GM18520 (cell line): ENCODE results near the gene TRA2A.
"Not testable (repeated sequence)": the region's sequence is repeated elsewhere in the genome, so short reads cannot be mapped to it uniquely, and the experiment has no call there.

ENCODE experiments used
- ATAC-seq: cut with Tn5 transposase; IDR thresholded peaks from one replicate; pipeline ENCODE4 v1.9.1; 2021; ENCODE audit not compliant: unreplicated experiment

TRA2A gene

DNA sequence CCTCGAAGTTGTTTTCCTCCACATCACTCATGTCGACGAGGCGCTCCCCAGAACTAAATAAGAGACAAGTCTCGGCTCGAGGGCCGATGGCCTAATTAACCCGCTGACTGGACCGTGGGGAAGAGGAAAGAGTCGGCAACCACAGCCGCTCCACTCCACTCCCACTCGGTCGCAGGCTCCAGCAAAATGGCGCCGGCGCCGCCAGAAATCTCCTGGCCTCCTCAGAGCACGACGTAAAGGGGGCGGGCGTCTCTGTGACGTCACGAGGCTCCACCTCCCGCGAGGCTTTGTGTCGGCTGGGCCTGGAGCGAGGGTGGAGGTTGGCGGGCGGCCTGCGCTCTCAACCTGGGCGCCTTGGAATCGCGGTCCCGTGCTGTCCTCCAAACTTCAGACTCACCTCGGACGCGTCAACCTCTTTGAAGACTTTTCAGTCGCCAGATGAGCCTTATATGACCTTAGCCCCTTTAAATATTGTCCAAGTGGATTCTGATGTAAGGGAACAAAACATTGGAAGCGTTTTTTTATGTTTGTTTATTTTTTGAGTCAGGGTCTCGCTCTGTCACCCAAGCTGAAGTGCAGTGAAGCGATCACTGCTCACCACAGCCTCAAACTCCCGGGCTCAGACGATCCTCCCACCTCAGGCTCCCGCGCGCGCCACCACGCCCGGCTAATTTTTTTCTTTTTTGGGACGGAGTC is at the start of gene TRA2A:
TRA2A (minus strand) TSS at position 188 of the 696 bp plus-strand sequence; CDS start at position 31, 157 bp downstream.
- ATAC-seq, result peak; percentile 86

DNA sequence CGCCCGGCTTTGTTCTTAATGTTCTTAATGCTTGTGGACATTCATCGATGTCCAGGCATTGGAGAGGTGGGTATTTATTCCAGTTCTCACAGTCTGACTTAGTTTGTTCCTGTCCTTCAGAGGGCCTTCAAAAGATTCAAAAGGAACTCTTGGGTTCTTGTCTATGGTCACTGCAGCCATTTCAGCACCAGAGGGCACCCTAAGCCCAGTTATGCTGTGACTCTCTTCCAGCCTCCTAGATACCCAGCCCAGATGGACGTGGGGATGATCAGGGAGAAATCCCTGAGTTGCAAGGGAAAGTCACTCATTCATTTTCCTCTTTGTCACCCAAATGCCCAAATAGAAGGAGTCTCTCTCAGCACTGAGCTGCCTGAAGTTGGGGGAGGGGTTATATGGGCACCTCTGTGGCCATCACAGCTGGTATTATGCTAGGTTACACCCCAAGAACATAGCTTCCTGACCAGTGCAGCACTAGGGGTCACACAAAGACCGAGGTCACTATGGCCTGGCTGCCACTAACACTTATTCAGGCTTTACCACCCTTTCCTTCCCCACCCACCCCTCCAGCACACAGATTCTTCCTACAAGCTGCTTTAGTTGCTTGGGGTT is 38.9 kb upstream of the TRA2A start:
- no peak for ATAC-seq

GRCh38 chr7:23558303-23558702 is 26.5 kb upstream of the TRA2A start:
- no peak for ATAC-seq

GRCh38 chr7:23547662-23548061 is 15.9 kb upstream of the TRA2A start:
- no peak for ATAC-seq

DNA sequence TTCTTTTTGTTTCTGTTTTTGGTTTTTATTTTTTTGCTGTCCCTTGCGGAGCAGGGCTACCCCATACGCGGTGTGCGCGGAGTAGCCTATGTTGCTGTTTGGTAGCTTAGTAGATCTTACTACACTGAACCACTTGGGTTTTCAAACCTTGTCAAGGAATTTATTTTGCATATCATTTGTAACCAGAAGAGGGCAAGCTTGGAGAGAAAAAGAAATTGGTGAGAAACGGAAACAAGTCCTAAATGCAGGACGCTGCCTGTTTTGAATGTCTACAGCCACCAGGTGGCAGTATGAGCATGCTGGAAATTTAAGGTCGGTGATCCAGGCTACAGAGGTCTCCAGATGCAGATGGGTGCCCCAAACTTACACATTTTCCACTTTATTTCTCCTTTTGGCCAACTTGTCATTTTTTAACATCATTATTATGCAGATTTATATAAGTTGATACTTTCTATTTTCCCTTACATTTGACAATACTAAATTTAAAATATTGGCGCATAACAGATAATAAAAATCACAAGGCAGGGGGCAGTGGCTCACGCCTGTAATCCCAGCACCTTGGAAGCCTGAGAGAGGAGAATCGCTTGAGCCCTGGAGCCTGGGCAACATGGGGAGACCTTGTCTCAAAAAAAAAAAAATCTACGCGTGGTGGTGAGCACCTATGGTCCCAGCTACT is 15.3 kb upstream of the TRA2A start:
- ATAC-seq, result peak; percentile 43

- ATAC-seq, result no peak
These were observed 13.7 kb upstream of the TRA2A start for GRCh38 chr7:23545493-23545892.

- no peak for ATAC-seq
These were observed 13.2 kb upstream of the TRA2A start for GRCh38 chr7:23544913-23545354.

DNA sequence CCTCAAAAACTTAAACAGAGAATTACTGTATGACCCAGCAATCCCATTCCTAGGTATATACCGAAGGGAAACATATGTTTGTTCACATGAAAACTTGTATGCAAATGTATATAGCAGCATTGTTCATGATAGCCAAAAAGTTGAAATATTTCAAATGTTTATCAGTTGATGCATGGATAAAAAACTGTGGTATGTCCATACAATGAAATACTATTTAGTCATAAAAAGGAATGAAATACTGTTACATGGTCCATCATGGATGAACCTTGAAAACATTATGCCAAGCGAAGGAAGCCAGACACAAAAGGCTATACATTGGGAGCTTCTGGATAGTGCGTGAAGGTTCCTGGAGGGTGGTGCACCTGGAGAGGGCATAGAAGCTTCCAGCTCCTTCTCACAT is 11.0 kb upstream of the TRA2A start:
- no peak for ATAC-seq

GRCh38 chr7:23539494-23539907 is 7.7 kb upstream of the TRA2A start:
- no peak for ATAC-seq

GRCh38 chr7:23538301-23538700 is 6.5 kb upstream of the TRA2A start:
- no peak for ATAC-seq

GRCh38 chr7:23533238-23533604 is 1.4 kb upstream of the TRA2A start:
- ATAC-seq, result no peak

GRCh38 chr7:23532490-23533237 is 883 bp upstream of the TRA2A start:
- ATAC-seq, result no peak

DNA sequence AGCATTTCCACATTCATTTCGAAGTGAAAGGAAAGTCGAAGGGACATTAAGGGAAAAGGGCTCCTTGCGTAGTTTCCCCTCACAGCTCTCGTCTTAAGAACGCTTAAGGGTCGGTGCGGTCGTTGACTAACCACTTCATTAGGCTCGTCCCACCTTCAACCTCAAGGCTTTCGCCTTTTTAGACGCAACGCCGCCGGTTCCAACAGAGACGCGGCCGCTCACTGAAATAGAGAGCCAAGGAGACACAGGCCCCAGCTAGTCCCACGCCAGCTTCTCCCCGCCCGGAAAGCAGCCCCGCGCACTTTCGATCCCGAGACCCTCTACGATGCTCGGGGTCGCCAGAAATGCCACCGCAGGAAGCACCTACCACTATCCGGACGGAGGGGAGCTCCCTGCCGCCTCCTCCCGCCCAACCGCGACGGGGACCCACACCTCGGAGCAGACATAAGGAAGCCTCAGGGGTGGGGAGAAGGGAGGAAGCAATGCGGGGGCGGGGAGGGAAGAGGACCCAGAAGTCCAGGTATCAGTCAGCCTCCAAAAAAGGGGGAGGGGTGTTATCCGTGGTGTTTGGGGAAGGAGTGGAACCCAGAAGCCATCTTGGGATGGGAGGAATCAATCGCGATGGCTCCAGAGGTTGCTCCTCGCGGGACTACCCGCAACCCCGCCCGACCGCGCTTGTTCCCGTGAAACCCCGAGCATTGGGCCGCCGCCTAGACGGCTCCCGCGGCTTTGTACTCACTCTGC is 559 bp downstream of the TRA2A start:
- ATAC-seq, result peak; percentile 4

GRCh38 chr7:23530405-23530804 is 1.4 kb downstream of the TRA2A start:
- ATAC-seq, result peak; percentile 32

DNA sequence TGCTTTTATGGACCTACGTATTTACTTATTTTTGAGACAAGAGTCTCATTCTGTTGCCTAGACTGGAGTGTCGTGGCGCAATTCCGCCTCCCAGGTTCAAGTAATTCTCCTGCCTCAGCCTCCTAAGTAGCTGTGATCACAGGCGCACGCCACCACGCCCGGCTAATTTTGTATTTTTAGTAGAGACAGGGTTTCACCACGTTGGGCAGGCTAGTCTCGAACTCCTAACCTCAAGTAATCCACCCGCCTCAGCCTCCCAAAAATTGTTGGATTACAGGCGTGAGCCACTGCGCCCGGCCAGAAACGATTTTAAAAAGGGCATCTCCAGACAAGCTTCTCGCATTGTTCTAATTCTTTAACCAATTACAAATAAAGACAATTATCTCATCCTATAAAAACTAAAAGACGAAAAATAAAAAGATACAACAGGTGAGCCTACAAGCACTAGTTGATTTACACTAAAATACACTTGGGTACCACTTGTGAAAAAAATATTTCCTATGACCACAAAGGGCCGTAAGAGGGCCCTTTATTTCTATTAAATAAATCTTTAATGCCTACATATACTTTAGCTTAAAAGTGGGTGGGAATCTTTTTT is 2.4 kb downstream of the TRA2A start:
- no peak for ATAC-seq

GRCh38 chr7:23525611-23526010 is 6.2 kb downstream of the TRA2A start:
- not testable (repeated sequence) for ATAC-seq

DNA sequence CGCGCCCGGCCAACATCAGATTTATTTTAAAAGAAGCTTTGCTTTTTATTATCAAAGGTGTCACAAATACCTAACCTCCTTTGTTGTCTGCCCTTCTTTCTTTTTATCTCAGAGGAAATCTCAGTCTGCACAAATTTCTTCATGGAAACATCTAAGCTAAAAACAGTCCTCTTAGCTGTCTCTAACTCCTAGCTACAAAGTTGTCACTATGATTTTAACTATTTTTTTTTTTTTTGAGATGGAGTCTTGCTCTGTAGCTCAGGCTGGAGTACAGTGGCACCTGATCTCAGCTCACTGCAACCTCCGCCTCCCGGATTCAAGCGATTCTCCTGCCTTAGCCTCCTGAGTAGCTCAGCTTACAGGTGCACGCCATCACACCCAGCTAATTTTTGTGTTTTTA is 7.3 kb downstream of the TRA2A start:
- no peak for ATAC-seq

DNA sequence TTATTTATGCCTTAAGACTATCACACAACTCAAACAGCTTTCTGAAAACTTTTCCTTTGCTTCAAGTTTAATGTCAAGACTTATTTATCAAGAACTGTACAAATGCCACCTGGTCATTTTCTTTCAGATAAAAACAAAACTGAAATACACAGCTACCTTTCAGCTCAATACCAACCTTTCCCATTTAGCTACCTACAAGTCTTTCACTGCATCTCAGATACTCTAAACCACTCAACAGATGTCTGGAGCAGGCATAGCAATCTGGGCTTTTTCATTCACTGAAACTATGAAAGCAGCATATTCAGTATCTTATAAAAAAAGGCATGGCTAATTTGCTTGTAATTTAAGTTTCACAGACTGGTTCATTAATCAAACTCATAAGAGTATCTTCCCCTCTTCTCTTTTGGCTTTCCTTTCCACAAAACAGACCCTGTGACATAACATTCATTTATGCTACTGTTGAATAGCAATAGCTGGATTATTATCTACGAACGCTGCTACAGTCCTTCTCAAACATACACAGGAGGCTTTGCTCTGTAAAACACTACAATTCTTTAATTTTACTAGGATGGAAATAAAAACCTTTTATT is 8.2 kb downstream of the TRA2A start:
- no peak for ATAC-seq

- no peak for ATAC-seq
These were observed 11.2 kb downstream of the TRA2A start for GRCh38 chr7:23520582-23520981.

DNA sequence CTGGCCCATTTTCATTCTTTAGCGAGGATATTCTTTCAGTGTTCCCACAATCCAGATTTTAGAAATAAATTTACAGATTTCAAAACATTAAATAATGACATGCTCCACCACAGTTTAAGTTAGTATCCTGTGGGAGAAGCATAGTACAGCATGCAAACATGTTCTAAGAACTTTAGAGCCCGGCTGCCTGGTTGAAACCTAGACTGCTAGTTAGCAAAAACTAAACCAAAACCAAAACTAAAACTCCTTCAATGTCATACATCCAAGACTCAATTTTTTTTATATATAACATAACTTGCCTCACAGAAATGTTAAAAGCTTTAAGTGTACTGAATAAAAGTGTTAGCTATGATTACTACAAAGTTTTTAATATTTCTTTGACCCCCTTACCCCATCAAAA is 17.0 kb downstream of the TRA2A start:
- ATAC-seq, result no peak
